C4-2B (cell line): ENCODE results near the gene TSPAN11.

Experiments used
- CTCF ChIP-seq: fragments of 450-650 bp; conservative IDR thresholded peaks from 2 replicates; pipeline ENCODE4 v1.5.1; 2017; ENCODE audit warnings: mild to moderate bottlenecking
- ZFX ChIP-seq: fragments of 450-650 bp; IDR thresholded peaks from 2 replicates; pipeline ENCODE4 v1.6.1; 2017

GRCh38 chr12:30980955-30981662, 54.6 kb downstream of the TSPAN11 start:
- TF ChIP-seq CTCF (no peak), ZFX (no peak)
